ENCODE data around the gene TES.
"Not testable (repeated sequence)": the region's sequence is repeated elsewhere in the genome, so short reads cannot be mapped to it uniquely, and the experiment has no call there.

The TES gene

GRCh38 chr7:116210345-116211005 is at the start of gene TES:
TSS of gene TES (plus strand) at chr7:116210539. CDS start at chr7:116210708, 169 bp downstream.
- DNase-seq: no peak

GRCh38 chr7:116161728-116162127 is 48.6 kb upstream of the TES start:
- no peak for DNase-seq

- no peak for DNase-seq
Measured at GRCh38 chr7:116162254-116162653, 48.1 kb upstream of the TES start.

- peak; percentile 15 for DNase-seq
Measured at GRCh38 chr7:116162992-116163391, 47.3 kb upstream of the TES start.

- peak; percentile 50 for DNase-seq
Measured at GRCh38 chr7:116164552-116165306, 45.6 kb upstream of the TES start.

GRCh38 chr7:116165717-116166116 is 44.6 kb upstream of the TES start:
- DNase-seq: no peak

- peak; percentile 34 for DNase-seq
Measured at GRCh38 chr7:116166156-116166555, 44.2 kb upstream of the TES start.

- DNase-seq: no peak
Measured at GRCh38 chr7:116167177-116167576, 43.2 kb upstream of the TES start.

GRCh38 chr7:116169060-116169459 is 41.3 kb upstream of the TES start:
- peak; percentile 77 for DNase-seq

GRCh38 chr7:116170180-116170579 is 40.2 kb upstream of the TES start:
- DNase-seq: no peak

- no peak for DNase-seq
Measured at GRCh38 chr7:116171094-116171493, 39.2 kb upstream of the TES start.

- DNase-seq: peak; percentile 75
Measured at GRCh38 chr7:116172353-116172752, 38.0 kb upstream of the TES start.

- DNase-seq: peak; percentile 64
Measured at GRCh38 chr7:116173051-116174028, 37.0 kb upstream of the TES start.

- DNase-seq: not testable (repeated sequence)
Measured at GRCh38 chr7:116175095-116175494, 35.2 kb upstream of the TES start.

GRCh38 chr7:116176226-116176625 is 34.1 kb upstream of the TES start:
- no peak for DNase-seq

- DNase-seq: peak; percentile 67
Measured at GRCh38 chr7:116177009-116177408, 33.3 kb upstream of the TES start.

GRCh38 chr7:116180302-116180701 is 30.0 kb upstream of the TES start:
- DNase-seq: peak; percentile 61

GRCh38 chr7:116182023-116182422 is 28.3 kb upstream of the TES start:
- DNase-seq: no peak

- no peak for DNase-seq
Measured at GRCh38 chr7:116185450-116185849, 24.9 kb upstream of the TES start.

- DNase-seq: peak; percentile 62
Measured at GRCh38 chr7:116185956-116186355, 24.4 kb upstream of the TES start.

- DNase-seq: no peak
Measured at GRCh38 chr7:116187400-116187799, 22.9 kb upstream of the TES start.

GRCh38 chr7:116193329-116194087 is 16.8 kb upstream of the TES start:
- DNase-seq: no peak
